RPMI8226 (cell line): ENCODE data around the gene HSD17B13.
"Not testable (repeated sequence)": the region's sequence is repeated elsewhere in the genome, so short reads cannot be mapped to it uniquely, and the experiment has no call there.

Experiments
- DNase-seq: peaks from one replicate; pipeline ENCODE4 v3.0.0-alpha.2; 2015

The HSD17B13 gene

GRCh38 chr4:87313756-87314155 is 8.9 kb downstream of the HSD17B13 start:
- DNase-seq: no peak

GRCh38 chr4:87311684-87312083 is 11.0 kb downstream of the HSD17B13 start:
- no peak for DNase-seq

- no peak for DNase-seq
Measured at GRCh38 chr4:87310691-87311335, 11.9 kb downstream of the HSD17B13 start.

GRCh38 chr4:87309625-87310024 is 13.1 kb downstream of the HSD17B13 start:
- no peak for DNase-seq

GRCh38 chr4:87306056-87306455 is 16.6 kb downstream of the HSD17B13 start:
- DNase-seq: no peak

GRCh38 chr4:87305562-87305961 is 17.1 kb downstream of the HSD17B13 start:
- no peak for DNase-seq

GRCh38 chr4:87304745-87305432 is 17.8 kb downstream of the HSD17B13 start:
- DNase-seq: no peak

- DNase-seq: no peak
Measured at GRCh38 chr4:87299898-87300297, 22.8 kb downstream of the HSD17B13 start.

- DNase-seq: no peak
Measured at GRCh38 chr4:87298362-87298761, 24.3 kb downstream of the HSD17B13 start.

GRCh38 chr4:87294911-87295310 is 27.8 kb downstream of the HSD17B13 start:
- DNase-seq: not testable (repeated sequence)

GRCh38 chr4:87293889-87294288 is 28.8 kb downstream of the HSD17B13 start:
- DNase-seq: not testable (repeated sequence)

GRCh38 chr4:87286970-87287369 is 35.7 kb downstream of the HSD17B13 start:
- no peak for DNase-seq

GRCh38 chr4:87284268-87284667 is 38.4 kb downstream of the HSD17B13 start:
- not testable (repeated sequence) for DNase-seq

- no peak for DNase-seq
Measured at GRCh38 chr4:87283151-87283550, 39.5 kb downstream of the HSD17B13 start.

- no peak for DNase-seq
Measured at GRCh38 chr4:87281603-87282002, 41.1 kb downstream of the HSD17B13 start.

GRCh38 chr4:87278335-87278794 is 44.3 kb downstream of the HSD17B13 start:
- no peak for DNase-seq

GRCh38 chr4:87275311-87275710 is 47.4 kb downstream of the HSD17B13 start:
- no peak for DNase-seq

GRCh38 chr4:87274803-87275202 is 47.9 kb downstream of the HSD17B13 start:
- DNase-seq: no peak

- no peak for DNase-seq
Measured at GRCh38 chr4:87274327-87274726, 48.4 kb downstream of the HSD17B13 start.

- DNase-seq: no peak
Measured at GRCh38 chr4:87270825-87271224, 51.9 kb downstream of the HSD17B13 start.

GRCh38 chr4:87270144-87270543 is 52.5 kb downstream of the HSD17B13 start:
- DNase-seq: no peak

GRCh38 chr4:87268411-87268810 is 54.3 kb downstream of the HSD17B13 start:
- no peak for DNase-seq

- DNase-seq: no peak
Measured at GRCh38 chr4:87266986-87267385, 55.7 kb downstream of the HSD17B13 start.

- no peak for DNase-seq
Measured at GRCh38 chr4:87262886-87263285, 59.8 kb downstream of the HSD17B13 start.

- no peak for DNase-seq
Measured at GRCh38 chr4:87260477-87260876, 62.2 kb downstream of the HSD17B13 start.
